ENCODE data around the gene TEX19.
A peak's percentile ranks its signal among the peaks of the same experiment; 100 is the strongest.
"Not testable (repeated sequence)": the region's sequence is repeated elsewhere in the genome, so short reads cannot be mapped to it uniquely, and the experiment has no call there.

TEX19 gene

DNA sequence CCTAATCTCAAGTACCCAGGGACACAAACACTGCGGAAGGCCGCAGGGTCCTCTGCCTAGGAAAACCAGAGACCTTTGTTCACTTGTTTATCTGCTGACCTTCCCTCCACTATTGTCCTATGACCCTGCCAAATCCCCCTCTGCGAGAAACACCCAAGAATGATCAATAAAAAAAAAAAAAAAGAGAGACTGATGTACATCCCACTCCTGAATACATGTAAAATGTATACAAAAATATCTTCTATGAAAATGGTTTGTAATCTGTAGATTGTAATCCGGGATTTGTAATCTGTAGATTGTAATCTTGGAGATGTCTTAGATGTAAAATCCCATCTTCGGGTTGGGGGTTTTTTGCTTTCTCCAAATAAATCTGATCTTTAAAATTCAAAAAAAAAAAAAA lies 18.2 kb downstream of the TEX19 start:
- DNase-seq (ENCODE audit: low read depth) = not testable (repeated sequence)

DNA sequence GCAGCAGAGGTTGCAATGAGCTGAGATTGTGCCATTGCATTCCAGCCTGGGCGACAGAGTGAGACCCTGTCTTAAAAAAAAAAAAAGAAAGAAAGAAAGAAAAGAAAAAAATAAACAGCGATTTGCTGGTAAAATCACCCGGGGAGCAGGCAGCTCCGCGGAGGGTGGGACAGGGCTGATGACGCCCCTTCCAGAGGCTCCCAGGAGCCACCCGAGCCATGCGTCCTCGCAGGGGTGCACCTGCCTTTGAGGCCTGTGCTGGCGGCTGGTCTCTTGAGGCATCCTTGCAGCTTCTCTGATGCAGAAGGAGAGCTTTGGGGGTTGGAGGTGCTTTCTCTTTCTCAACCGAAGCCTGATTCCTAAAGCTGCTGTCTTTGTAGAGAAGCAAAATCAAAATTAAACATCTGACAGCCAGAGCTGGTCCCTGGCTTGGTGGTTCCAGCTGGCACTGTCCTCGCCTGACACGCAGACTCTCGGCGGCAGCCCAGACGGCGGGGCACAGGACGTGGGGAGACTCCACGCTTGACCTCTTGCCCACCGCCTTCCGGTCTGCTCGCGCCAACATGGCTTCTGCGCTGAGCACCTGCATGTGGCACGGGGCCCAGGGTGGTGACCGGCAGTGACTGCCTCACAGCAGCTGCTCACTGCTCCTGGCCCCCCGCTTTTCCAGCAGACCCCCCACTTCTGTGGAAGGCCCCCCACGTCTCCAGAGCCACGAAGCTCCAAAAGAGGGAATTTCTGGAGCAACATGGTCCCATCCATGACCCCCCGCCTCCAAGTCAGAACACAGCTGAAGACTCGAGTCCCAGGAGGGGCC lies 19.1 kb downstream of the TEX19 start:
- DNase-seq (ENCODE audit: low read depth) = no peak

DNA sequence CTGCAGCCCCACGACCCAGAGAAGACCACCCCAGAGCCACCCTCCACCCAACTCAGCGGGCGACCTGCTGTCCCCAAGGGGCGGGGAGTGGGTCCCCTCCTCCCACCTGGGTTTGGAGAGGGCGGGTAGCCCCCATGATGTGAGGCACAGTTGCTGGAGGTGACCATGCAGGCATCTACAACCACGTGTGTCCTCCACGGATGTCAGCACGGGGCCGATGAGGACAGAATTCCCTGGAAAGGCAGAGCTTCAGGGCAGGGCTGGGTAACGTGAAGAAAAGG lies 19.6 kb downstream of the TEX19 start:
- no peak for DNase-seq (ENCODE audit: low read depth)

DNA sequence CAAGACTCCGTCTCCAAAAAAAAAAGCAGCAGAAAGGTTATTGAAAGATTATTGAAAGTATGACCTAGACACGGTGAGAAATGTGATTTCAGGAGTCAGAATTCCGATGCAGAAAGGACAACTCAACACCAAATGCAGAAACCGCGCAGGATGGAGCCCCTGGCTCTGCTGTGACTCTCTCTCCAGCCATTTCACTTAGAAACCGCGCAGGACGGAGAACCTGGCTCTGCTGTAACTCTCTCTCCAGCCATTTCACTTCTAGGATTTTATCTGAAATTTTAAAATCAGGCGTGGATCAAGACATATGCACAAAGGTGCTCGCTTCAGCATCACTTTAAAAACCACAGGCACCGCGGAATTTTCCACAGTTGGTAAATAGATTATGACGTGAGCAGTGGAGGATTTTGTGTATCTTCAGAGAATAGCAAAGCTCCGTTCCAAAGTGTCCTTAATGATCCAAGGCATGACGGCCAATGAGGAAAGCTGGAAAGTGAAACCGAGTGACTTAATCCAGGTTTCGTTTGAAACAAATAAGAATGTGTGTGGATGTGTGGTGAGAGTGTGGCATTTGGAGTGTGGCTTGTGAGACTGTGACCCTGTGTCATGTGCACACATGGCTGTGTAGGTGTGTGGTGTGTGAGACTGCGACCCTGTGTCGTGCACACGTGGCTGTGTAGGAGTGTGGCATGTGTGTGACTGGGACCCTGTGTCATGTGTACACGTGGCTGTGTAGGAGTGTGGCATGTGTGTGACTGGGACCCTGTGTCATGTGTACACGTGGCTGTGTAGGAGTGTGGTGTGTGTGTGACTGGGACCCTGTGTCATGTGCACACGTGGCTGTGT lies 22.0 kb downstream of the TEX19 start:
- DNase-seq (ENCODE audit: low read depth) = peak; percentile 61

DNA sequence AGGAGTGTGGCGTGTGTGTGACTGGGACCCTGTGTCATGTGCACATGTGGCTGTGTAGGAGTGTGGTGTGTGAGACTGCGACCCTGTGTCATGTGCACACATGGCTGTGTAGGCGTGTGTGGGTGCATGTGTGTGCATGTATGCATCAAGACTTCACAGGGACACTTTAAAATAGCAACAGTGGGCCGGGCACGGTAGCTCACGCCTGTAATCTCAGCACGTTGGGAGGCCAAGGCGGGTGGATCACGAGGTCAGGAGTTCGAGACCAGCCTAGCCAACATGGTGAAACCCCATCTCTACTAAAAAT lies 22.6 kb downstream of the TEX19 start:
- DNase-seq (ENCODE audit: low read depth) = not testable (repeated sequence)

DNA sequence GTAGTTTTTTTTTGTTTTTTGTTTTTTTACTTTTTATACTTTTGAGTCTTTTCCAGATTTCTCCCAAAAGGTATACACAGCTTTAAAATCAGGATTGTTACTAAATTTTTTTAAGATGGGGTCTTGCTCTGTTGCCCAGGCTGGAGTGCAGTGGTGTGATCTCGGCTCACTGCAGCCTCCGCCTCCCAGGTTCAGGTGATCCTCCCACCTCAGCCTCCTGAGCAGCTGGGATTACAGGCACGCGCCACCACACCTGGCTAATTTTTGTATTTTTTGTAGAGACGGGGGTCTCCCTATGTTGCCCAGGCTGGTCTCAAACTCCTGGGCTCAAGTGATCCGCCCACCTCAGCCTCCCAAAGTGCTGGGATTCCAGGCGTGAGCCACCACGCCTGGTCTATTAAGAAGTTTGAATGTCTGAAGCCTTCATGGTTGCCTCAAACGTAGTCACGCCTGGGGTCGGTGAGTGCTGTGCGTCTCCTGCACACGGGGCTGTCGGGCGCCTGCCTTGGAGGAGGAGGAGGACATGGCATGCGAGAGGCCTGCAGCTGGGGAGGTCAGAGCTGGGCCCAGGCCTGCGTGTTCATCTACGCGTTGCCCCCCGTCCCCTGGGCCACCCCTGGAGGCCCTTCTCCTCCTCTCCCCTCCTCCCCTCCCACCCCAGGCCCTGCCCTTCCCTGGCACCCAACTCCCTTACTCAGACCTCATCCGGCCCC lies 23.3 kb downstream of the TEX19 start:
- not testable (repeated sequence) for DNase-seq (ENCODE audit: low read depth)

DNA sequence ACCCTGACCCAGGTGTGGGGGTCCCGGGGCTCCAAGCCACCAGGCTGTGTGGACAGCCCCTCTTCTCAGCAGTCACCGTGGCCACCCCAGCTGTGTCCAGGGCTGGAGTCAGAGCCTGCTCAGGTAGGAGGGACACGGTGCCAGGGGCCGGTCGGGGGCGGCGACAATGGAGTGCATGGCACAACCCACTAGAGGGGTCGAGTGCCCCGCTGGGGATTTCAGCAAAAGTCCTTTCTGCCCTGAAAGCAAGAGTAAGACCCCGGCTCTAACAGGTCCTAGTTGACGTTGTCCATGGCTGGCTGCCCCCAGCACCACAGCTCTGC lies 23.8 kb downstream of the TEX19 start:
- no peak for DNase-seq (ENCODE audit: low read depth)

DNA sequence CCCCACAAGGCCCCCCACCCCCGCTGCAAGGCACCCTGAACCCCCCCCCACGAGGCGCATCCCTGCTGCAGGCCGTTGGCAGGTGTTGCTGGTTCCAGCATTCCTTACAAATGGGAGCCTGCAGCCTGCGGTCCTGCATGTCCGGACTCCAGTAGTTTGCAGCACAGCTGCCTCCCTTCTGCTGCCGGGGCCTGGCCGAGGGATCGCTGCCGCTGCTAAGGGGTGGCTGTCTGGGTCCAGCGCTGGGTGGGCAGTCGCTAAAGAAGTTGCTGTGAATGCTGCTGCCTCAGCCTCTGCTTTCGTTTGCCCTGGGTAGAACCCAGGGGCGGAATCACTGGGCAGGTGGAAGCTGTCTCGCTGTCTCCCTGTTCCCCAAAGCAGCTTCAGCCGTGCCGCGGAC lies 24.4 kb downstream of the TEX19 start:
- DNase-seq (ENCODE audit: low read depth) = no peak

DNA sequence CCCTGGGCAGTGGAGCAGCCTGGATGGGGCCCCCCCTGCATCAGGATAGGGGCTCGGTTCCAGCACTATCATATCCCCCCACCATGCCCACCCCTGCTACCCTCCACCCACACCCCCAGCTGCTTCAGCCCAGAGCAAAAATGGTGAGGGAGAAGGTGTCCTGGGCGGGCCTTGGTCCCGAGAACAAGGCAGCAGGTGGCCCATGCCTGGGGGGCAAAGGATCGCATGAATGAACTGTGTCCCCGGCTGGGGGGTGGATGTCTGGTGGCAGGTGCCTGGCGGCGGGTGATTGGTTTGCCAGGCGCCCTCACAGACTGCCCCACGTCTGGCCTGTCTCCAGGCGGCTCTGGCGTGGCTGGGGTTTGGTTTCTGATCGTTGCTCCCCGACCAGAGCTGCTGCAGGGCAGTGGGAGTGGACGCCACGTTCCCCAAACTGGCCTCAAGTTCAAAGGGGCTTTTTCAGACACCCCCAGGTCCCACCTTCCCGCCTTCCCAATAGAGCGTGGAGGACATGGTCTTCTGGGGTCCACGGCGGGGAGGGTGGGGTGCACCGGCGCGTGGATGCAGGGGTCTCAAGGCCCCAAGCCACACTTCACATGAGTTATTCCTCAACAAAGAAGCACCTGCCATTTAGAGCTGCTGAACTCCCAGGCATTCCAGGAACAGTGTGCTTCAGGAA lies 25.1 kb downstream of the TEX19 start:
- no peak for DNase-seq (ENCODE audit: low read depth)

DNA sequence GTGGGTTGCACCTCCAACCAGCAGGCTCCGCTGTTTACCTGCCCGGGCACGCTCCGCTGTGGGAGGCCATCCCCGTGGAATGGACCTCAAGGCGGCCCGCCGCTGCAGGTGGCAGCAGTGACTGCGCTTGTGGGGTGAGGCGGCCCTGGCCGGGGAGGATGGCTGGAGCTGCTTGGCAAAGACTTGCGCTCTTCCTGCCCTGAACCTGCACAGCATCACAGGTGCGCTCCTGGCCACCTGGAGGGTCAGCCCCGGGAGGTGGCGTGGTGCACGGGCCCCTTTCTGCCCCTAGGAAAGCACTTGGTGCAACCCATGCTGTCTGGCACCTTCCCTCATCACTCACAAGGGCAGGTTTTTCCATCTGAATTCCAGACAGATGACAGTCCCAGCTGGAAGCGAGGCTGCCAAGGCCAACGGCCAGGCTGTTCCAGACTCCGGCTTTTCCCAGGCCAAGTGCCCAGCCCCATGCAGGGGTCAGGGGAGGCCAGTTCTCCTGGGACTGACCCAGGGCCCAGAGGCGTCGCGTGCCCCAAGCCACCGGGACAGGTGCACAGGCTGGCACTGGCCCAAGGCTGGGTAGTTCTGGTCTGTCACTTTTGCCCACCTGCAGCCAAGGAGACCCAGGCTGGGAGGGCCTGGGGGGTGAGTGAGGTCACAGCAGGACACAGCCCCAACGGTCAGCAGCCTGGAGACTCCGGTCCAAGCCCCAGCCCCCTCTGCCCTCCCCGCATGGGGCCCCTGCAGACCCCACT lies 25.9 kb downstream of the TEX19 start:
- peak; percentile 33 for DNase-seq (ENCODE audit: low read depth)

DNA sequence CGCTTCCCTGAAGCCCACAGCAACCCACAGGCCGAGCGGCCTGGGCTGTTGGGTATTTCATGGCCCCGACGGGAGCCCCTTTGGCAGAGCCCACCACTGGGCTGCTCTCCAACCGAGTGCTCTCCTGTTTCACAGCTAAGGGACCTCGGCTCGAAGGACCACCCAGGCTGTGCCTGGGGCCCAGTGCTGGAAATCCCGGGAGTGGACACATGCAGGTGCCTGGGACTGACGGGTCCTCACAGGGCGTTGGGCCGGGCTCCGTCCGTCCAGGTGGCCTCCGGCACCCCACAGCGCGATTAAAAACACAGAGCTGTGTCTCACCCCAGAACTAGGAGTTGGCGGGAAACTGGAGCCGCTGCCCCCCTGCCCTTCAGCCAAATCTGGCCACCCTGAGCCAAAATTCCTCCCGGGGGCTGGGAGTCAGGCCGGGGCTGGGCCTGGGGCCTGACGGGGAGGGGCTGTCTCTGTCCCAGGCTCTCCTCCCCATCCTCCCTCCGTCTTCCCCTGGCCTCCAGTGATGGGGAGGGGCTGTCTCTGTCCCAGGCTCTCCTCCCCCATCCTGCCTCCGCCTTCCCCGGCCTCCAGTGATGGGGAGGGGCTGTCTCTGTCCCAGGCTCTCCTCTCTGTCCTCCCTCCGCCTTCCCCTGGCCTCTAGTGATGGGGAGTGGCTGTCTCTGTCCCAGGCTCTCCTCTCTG lies 26.7 kb downstream of the TEX19 start:
- DNase-seq (ENCODE audit: low read depth) = no peak

DNA sequence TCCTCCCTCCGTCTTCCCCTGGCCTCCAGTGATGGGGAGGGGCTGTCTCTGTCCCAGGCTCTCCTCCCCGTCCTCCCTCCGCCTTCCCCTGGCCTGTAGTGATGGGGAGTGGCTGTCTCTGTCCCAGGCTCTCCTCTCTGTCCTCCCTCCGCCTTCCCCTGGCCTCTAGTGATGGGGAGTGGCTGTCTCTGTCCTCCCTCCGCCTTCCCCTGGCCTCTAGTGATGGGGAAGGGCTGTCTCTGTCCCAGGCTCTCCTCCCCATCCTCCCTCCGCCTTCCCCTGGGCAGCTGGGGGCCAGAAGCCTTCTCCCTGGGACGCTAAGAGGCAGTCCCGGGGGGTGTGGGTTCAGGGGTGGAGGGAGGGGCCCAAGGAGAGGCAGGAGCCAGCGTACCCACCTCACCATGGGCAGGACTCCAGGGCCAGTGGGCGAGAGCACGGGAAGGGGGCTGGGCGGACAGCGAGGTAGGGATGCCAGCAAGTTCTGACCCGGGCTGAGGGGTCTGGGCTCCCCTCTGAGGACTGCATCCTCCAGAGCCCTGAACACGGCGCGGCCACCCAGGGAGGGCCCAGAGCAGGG lies 27.3 kb downstream of the TEX19 start:
- DNase-seq (ENCODE audit: low read depth) = no peak

DNA sequence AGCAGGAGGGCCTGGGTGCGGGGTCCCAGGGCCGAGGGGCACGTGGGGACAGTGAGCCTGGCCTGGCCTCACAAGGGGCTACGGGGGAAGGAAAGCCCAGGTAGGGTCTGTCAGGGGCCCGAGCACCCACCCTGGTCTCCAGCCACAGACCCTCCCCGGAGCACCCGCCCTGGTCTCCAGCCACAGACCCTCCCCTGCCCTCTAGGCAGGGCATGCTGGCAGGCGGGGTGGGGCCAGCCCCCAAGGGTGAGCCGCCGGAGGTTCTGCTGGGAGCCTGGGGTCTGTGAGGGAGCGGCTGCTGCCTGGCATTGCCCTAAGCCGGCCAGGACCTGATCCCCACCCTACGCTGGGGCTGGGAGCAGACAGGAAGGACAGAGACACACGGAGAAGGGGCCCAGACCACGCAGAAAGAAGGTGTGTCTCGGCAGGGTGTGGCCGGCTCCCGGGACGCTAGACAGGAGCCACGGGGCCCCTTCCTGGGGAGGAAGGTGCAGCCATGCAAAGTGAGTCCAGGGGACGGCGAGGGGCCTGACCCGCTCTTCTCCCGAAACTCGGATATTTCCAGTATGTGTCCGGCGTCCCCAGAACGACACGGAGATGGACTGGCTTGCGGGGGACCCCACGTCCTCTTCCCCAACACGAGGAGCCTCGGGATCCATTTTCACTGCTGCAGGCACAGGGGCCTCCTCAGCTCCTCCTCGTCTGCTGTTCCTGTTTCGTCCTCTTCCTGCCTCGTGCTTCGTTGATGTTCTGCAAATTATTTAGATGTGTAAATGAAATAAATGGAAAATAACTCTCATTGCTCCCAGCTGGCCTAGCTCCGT lies 28.0 kb downstream of the TEX19 start:
- no peak for DNase-seq (ENCODE audit: low read depth)

DNA sequence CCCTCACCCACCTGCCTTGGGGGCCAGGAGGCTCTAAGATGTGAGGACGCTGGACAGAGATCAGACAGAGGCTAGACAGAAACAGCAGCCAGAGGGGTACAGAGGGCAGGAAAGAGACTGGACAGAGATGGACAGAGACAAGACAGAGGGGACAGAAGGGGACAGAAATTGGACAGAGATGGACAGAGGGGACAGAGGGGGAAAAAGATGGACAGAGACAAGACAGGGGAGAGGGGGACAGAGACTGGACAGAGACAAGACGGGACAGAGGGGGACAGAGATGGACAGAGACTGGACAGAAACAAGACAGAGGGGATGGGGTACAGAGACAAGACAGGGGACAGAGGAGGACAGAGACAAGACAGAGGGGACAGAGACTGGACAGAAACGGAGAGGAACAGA lies 28.7 kb downstream of the TEX19 start:
- no peak for DNase-seq (ENCODE audit: low read depth)

DNA sequence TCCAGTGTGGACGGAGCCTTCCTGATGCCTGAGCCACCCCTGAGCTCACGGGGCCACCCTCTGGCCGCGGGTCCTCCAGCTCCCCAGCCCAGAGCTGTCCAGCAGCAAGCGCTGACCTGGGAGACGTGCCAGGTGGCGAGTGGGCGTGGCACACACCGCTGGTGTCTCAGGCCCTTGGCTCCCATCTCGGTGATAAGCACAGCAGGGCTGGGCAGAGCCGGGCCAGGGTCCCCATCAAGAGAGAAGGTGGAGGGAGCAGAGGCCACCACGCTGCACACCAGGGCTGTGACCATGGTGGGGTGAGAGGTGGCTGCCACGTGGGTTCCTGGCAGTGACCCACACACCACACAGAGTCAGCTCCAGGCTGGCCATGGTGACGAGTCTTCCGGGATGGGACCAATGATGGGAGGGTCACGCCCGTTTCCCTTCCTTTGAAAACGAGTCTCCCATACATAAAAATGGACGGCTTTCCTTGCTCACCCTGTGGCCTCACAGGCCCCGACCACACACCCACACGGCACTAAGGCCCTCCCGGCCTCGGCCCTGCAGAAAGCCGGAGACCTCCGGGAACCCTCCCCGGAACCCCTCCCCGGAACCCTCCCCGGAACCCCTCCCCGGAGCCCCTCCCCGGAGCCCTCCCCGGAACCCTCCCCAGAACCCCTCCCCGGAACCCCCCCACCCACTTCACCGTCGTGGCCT lies 29.3 kb downstream of the TEX19 start:
- no peak for DNase-seq (ENCODE audit: low read depth)

DNA sequence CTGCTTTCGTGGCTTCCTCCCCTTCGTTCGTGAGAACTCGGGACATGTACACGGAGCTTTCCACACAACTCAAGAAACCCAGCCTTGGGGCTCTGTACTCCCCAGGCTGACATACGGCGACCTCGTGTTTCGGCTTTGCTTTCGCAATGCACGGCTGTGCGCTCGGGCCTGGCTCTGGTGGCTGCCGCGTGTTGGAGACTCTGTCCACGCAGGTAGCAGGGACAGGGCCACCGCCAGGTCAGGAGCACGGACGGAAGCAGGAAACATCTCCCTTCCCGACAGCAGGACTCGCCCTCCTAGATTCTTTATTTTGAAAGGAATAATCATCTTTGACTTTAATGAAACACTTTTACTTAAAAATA lies 29.9 kb downstream of the TEX19 start:
- no peak for DNase-seq (ENCODE audit: low read depth)

DNA sequence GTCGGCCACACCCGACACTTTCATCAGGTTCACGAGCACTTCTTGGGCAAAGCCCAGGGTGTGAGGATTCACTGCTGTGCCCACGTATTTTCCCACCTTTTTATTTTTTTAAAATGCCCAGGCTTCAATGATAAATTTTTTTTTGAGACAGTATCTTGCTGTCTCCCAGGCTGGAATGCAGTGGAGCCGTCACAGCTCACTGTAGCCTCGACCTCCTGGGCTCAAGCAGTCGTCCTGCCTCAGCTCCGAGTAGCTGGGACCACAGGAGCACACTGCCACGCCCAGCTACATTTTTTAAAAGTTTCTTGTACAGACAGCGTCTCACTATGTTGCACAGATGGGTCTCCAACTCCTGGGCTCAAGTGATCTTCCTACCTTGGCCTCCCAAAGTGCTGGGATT lies 30.3 kb downstream of the TEX19 start:
- no peak for DNase-seq (ENCODE audit: low read depth)

DNA sequence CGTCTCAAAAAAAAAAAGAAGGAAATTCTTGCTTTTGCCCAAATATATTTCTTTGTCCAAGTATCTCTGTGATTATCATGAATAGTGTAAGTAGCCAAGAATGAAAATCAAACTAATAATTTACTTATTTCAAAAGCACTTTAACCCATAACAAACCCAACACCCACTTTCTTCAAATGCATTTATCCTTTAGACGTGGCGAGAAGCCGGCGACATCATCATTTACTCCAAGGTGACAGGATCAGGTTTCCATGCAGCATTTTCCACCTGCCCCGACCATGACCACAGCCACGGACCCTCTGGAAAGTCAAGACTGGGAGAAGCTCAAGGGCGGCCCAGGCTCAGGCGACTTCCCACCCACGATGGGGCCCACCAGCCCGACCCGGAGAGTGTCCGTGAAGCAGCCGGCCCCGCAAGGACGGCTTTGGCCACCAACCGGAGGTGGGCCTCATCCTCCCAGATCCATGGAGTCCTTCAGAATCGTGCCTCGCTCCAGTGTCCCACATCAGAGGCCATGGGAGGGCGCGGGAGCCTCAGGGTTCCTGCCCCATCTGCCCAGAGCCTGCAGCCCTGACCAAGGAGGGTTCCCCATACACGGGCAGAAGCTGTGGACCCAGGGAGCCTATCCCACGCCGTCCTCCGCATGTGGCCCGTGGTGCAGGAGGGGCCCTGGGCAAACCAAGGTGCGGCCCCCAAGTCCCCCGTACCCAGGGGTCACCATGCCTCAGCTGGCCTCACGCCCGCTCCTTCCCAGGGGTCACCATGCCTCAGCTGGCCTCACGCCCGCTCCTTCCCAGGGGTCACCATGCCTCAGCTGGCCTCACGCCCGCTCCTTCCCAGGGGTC lies 31.2 kb downstream of the TEX19 start:
- DNase-seq (ENCODE audit: low read depth) = no peak
